Panc1 (cell line): Measurements from ENCODE around the gene MYG1. TPM values are rescaled to one million over a fixed set of nuclear protein-coding genes. Genes with fewer than 3 reads are reported as not detected.

ENCODE experiments used
- ATAC-seq: fragments of 200-7000 bp; cut with Tn5 transposase; 2 replicates; pipeline ENCODE4 v1.9.1; 2020; ENCODE audit warnings: mild to moderate bottlenecking, moderate library complexity
- BruUV-seq: library from RNA; stranded (reverse); fragments of 400-500 nt; replicated peaks from 2 replicates; lab custom pipeline; 2021; lab: Mats Ljungman, UMichigan
- CTCF ChIA-PET: fragments of 300-600 bp; sonication (Branson Sonifier 250); formaldehyde crosslinking; loops from one replicate; lab custom pipeline; 2022; ENCODE audit warnings: antibody characterized with exemption; lab: Charles Lee
- POLR2A ChIA-PET: fragments of 300-600 bp; sonication (Branson Sonifier 250); formaldehyde crosslinking; loops from one replicate; lab custom pipeline; 2022; ENCODE audit warnings: antibody characterized with exemption; lab: Charles Lee
- DNase-seq: peaks from one replicate; pipeline ENCODE4 v3.0.0-alpha.2; 2010; ENCODE audit warnings: low read depth, low spot score
- H3K27ac ChIP-seq: 2 replicates; pipeline ENCODE4 v1.5.1; 2011; ENCODE audit warnings: mild to moderate bottlenecking, low read length, inconsistent platforms
- H3K27me3 ChIP-seq: fragments of 200-500 bp; sonication (Bioruptor generic); 2 replicates; pipeline ENCODE4 v1.6.0; 2014; ENCODE audit warnings: low read length, inconsistent platforms; ENCODE audit not compliant: control insufficient read depth, insufficient read depth
- H3K36me3 ChIP-seq: fragments of 200-500 bp; sonication (Bioruptor generic); 2 replicates; pipeline ENCODE4 v1.5.1; 2014; ENCODE audit warnings: inconsistent platforms, mild to moderate bottlenecking, low read length, moderate library complexity; ENCODE audit not compliant: control insufficient read depth, insufficient read depth
- H3K4me1 ChIP-seq: 2 replicates; pipeline ENCODE4 v1.5.1; 2011; ENCODE audit warnings: inconsistent platforms, mild to moderate bottlenecking, low read length, moderate library complexity; ENCODE audit not compliant: control insufficient read depth, insufficient read depth
- H3K4me3 ChIP-seq, 2 experiments: 2 replicates each; pipeline ENCODE4 v1.5.1; 2011 to 2012; ENCODE audit warnings: low read depth in 2 of 2, low read length in 2 of 2, mild to moderate bottlenecking in 2 of 2, inconsistent platforms in 1 of 2, moderate library complexity in 1 of 2
- H3K9me3 ChIP-seq: fragments of 200-500 bp; sonication (Bioruptor generic); 2 replicates; pipeline ENCODE4 v1.5.1; 2014; ENCODE audit warnings: low read depth, mild to moderate bottlenecking, inconsistent platforms, low read length, moderate library complexity; ENCODE audit not compliant: control insufficient read depth, insufficient read depth
- CTCF ChIP-seq: fragments of 450-650 bp; IDR thresholded peaks from 2 replicates; pipeline ENCODE4 v1.5.1; 2017; ENCODE audit warnings: mild to moderate bottlenecking
- POLR2AphosphoS5 ChIP-seq: IDR thresholded peaks from 2 replicates; pipeline ENCODE4 v1.6.1; 2012; ENCODE audit warnings: mild to moderate bottlenecking, low read depth, low read length, moderate library complexity
- REST ChIP-seq, 2 experiments: IDR thresholded peaks; 2 replicates each; pipeline ENCODE4 v1.6.1; 2011 to 2012; ENCODE audit warnings: low read depth in 2 of 2, control low read depth in 1 of 2, low read length in 1 of 2, mild to moderate bottlenecking in 1 of 2, moderate library complexity in 1 of 2; ENCODE audit not compliant: insufficient read depth in 1 of 2
- SIN3A ChIP-seq: IDR thresholded peaks from 2 replicates; pipeline ENCODE4 v1.6.1; 2012; ENCODE audit warnings: low read depth, mild to moderate bottlenecking, low read length, moderate library complexity, borderline replicate concordance; ENCODE audit not compliant: insufficient read depth
- TCF7L2 ChIP-seq: IDR thresholded peaks from 2 replicates; pipeline ENCODE4 v1.6.1; 2011; ENCODE audit warnings: mild to moderate bottlenecking, low read depth, low read length, inconsistent platforms
- in situ Hi-C: cut with HindIII; loops from 2 replicates; pipeline ENCODE4 v1.10.0; 2016; ENCODE audit warnings: low sequenced_read_pairs, low pct_unique_long_range_greater_than_20kb
- intact Hi-C: fragments of 100-400 bp; cut with micrococcal nuclease; formaldehyde crosslinking; loops from one replicate; pipeline ENCODE4 v1.10.0; 2022; ENCODE audit not compliant: unreplicated experiment
- total RNA-seq: library from RNA; stranded (reverse); gene quantifications from one replicate; pipeline ENCODE4 v1.2.1, GENCODE V29; 2021; ENCODE audit not compliant: unreplicated experiment

MYG1 gene
- total RNA-seq, 1 experiment from 2014 or later = 77.4 TPM

GRCh38 chr12:53265783-53266182, 33.7 kb upstream of the MYG1 start:
- Histone ChIP-seq H3K9me3 (no peaks in the 10 kb centered on the region), H3K27ac (no peak overlapping the region), H3K4me1 (peaks cover 20% of the 10 kb centered on the region), H3K36me3 (no peaks in the 10 kb centered on the region; the same call in none of the 2 replicates), H3K27me3 (no peaks in the 10 kb centered on the region), H3K4me3 (no peak overlapping the region)
- ATAC-seq (no peak), DNase-seq (no peak)
- intact Hi-C loops (no loop called here), in situ Hi-C loops (no loop called here)
- CTCF ChIA-PET = interaction anchor here (0.7 kb wide), 1 partner anchor 26 kb away, joined by 3 read pairs; no protein-coding TSS in a partner anchor
- POLR2A ChIA-PET = no interaction called here
- TF ChIP-seq SIN3A (no peak), POLR2AphosphoS5 (no peak), TCF7L2 (no peak), CTCF (no peak), REST (IDR thresholded peaks at IDR 0.05; ENCODE audit: insufficient read depth in 1 of 2, low read depth in 2 of 2, low read length in 1 of 2) (no peak)
- no TSS peak for BruUV-seq

- Histone ChIP-seq H3K27me3 (no peaks in the 10 kb centered on the region), H3K4me3 (peak overlapping the region; percentile 76 to 82), H3K27ac (peak overlapping the region; percentile 86), H3K4me1 (peaks cover 20% of the 10 kb centered on the region), H3K36me3 (no peaks in the 10 kb centered on the region; the same call in none of the 2 replicates), H3K9me3 (no peaks in the 10 kb centered on the region)
- ATAC-seq = peak; percentile 46; the same call in 1 of the 2 replicates
- in situ Hi-C loops (no loop called here), intact Hi-C loops (no loop called here)
- CTCF ChIA-PET = interaction anchor here (0.6 to 1.7 kb wide), 4 partner anchors 16 to 54 kb away, joined by 3 to 7 read pairs (median 4); partner anchors contain the start of gene AAAS
- POLR2A ChIA-PET = interaction anchor here (0.6 to 0.8 kb wide), 2 partner anchors 10 to 86 kb away, joined by 4 to 5 read pairs; no protein-coding TSS in a partner anchor
- no TSS peak for BruUV-seq
- no peak for DNase-seq
- TF ChIP-seq POLR2AphosphoS5 (no peak), CTCF (no peak), REST (IDR thresholded peaks at IDR 0.05; ENCODE audit: insufficient read depth in 1 of 2, low read depth in 2 of 2, low read length in 1 of 2) (no peak), SIN3A (no peak), TCF7L2 (no peak)
Observed at GRCh38 chr12:53267306-53267998, 32.0 kb upstream of the MYG1 start.
